Measurements from ENCODE around the gene ACVR1B. TPM values are rescaled to one million over a fixed set of nuclear protein-coding genes. Genes with fewer than 3 reads are reported as not detected.

The ACVR1B gene
- total RNA-seq, 1 experiment from 2014 or later, result 6.1 TPM

- peak; percentile 33 for DNase-seq (ENCODE audit: low spot score)
Measured at GRCh38 chr12:52004042-52004648, 52.6 kb downstream of the ACVR1B start.

- no peak for DNase-seq (ENCODE audit: low spot score)
Measured at GRCh38 chr12:52005218-52005902, 53.9 kb downstream of the ACVR1B start.

GRCh38 chr12:52005903-52006703, 54.6 kb downstream of the ACVR1B start:
- no peak for DNase-seq (ENCODE audit: low spot score)

GRCh38 chr12:52006726-52007157, 55.2 kb downstream of the ACVR1B start, which contains the start of gene TAMALIN:
TSS of gene TAMALIN (plus strand) at chr12:52006946. CDS start at chr12:52007020, 74 bp downstream.
- no peak for DNase-seq (ENCODE audit: low spot score)

GRCh38 chr12:52007158-52007921, 55.8 kb downstream of the ACVR1B start:
- DNase-seq (ENCODE audit: low spot score), result no peak

GRCh38 chr12:52007982-52008510, 56.5 kb downstream of the ACVR1B start:
- DNase-seq (ENCODE audit: low spot score), result no peak

GRCh38 chr12:52009081-52009751, 57.7 kb downstream of the ACVR1B start:
- no peak for DNase-seq (ENCODE audit: low spot score)

GRCh38 chr12:52010152-52010622, 58.7 kb downstream of the ACVR1B start:
- peak; percentile 73 for DNase-seq (ENCODE audit: low spot score)

- no peak for DNase-seq (ENCODE audit: low spot score)
Measured at GRCh38 chr12:52010692-52011601, 59.4 kb downstream of the ACVR1B start.

- no peak for DNase-seq (ENCODE audit: low spot score)
Measured at GRCh38 chr12:52011602-52012214, 60.2 kb downstream of the ACVR1B start.

GRCh38 chr12:52013626-52014310, 62.3 kb downstream of the ACVR1B start:
- DNase-seq (ENCODE audit: low spot score), result no peak

- no peak for DNase-seq (ENCODE audit: low spot score)
Measured at GRCh38 chr12:52014567-52015530, 63.4 kb downstream of the ACVR1B start.

- DNase-seq (ENCODE audit: low spot score), result no peak
Measured at GRCh38 chr12:52015532-52016041, 64.1 kb downstream of the ACVR1B start.

GRCh38 chr12:52018433-52019112, 67.1 kb downstream of the ACVR1B start:
- no peak for DNase-seq (ENCODE audit: low spot score)

- DNase-seq (ENCODE audit: low spot score), result no peak
Measured at GRCh38 chr12:52019113-52019770, 67.7 kb downstream of the ACVR1B start.

All from H4 (cell line).